NCI-H2196 (cell line): ENCODE results near the gene GALNT17.

Experiments
- DNase-seq: peaks from one replicate; lab custom pipeline; 2025; ENCODE audit not compliant: unreplicated experiment; lab: John Stamatoyannopoulos, UW

Gene GALNT17

DNA sequence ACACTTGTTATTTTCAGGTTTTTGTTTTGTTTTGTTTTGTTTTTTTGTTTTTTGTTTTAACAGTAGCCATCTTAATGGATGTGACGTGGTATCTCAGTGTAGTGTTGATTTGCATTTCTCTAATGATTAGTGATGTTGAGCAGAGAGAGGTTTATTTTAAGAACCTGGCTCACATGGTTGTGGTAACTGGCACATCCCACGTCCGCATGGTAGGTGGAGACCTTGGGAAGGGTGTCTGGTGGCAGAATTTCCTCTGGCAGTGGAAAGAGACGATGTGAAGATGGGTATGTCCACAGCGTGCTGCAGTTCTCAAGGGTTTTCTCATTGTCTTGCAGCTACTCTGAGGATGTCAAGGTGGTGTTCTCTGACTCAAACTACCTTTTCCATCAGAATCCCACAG is 252.2 kb downstream of the GALNT17 start:
- DNase-seq: no peak

DNA sequence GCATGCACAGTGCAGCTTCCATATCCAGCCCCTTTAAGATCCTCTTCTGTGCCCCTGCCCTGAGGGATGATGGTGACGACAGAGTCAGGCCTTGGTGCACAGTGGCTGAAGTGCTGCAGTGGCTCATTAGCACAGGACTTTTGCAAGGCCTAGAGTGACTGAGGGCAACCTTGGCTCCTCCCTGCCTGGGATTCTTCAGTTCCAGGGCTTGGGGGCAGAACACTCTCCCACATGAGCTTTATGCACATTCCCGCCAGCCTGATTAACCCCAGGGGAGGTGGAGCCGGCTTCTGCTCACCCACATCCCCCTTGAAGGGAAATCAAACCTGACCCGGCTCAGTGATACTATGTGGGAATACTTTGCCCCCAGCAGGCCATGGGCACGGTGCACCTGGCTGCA is 253.4 kb downstream of the GALNT17 start:
- DNase-seq: no peak

DNA sequence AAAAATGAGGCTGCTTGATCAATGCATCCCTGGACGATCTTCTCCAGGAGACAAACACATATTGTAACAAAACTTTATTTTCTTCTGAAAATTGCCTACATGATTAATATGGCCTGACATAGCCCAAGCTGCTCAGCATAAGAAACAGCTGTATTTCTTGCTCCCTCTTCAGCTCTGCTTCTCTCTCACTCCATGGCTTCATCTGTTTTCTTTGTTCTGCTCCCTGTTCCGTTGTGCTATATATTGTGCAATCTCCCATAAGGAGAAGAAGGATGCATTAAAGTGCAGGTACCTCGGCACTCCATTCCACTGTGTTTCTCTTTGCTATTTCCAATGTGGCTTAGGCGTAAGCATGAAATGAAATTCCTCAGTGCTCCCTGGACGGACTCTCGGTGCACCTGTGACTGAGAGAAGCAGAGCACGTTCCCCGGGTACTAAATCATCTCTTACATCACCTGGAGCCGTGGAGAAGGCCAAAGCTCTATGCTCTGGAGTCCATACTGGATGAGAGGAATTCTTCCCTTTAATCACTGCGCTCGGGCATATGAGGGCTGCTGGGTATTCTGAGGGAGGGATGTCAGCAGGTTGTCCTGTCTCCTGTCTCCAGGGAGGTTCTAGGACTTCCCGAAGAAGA is 254.3 kb downstream of the GALNT17 start:
- no peak for DNase-seq

DNA sequence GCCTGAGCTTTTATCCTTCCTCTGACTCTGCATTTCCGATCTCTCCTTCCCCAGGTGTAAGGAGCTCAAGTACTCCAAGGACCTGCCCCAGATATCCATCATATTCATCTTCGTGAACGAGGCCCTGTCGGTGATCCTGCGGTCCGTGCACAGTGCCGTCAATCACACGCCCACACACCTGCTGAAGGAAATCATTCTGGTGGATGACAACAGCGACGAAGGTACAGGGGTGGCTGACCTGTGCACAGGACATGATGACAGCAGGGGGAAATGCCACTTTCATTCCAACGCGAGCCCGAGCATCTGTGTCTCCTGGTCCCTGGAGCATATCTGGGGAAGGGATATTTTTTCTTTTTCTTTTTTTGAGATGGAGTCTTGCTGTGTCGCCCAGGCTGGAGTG is 256.2 kb downstream of the GALNT17 start:
- no peak for DNase-seq

DNA sequence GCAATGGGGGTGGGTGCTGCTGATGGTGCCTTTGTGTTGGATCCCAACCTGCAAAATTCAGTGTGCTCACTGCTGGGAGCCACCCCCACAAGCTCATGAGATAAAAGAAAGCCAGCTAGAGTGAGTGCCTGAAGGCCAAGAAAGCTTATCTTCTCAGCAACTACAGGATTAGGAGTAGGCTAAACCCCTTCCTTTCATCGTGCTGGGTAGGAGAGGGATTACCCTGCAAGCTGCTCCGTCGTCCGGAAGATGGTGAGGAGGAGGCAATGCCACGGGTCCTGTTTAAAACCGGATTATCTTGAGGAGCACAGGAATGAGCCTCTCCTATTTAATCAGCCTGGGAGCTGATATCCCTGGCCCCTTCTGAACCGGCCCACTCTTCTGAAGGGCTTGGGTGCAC is 258.0 kb downstream of the GALNT17 start:
- no peak for DNase-seq

DNA sequence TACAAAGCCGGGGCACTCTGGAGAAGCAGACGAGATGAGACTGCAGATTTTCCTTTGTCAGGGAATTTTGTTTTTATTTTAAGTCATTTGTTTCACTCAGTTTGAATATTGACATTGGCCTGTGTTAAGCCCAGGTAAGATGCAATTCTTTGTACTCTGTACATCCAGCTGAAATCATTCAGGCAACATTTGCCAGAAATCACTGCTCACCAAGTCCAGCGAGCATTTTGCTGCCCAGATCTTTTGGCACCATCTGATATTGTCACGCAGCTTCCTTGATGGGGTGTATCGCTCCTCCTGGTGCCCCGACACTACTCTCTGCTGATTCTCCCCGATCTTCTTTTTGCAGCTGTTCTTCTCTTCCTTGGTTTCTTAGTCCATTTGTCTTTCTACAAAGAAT is 261.7 kb downstream of the GALNT17 start:
- DNase-seq: no peak

DNA sequence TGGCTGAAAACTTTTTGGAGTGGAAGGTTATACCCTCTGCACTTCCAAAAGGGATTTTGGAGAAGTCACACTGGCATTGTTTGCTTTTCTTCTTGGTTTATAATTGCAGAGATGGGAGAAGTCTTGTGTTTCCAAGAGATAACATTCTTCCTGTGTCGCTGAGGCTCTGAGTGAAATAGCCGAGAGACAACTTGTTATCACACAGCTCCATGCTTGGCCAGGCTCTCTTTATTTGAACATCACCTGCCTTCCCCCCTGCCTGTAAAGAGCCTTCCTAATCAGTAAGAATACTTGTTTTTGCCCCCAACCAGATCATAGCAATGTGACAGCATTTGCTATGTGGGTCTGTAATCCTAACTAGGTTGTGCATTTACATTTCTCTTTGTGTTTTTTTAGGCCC is 270.7 kb downstream of the GALNT17 start:
- DNase-seq: no peak

DNA sequence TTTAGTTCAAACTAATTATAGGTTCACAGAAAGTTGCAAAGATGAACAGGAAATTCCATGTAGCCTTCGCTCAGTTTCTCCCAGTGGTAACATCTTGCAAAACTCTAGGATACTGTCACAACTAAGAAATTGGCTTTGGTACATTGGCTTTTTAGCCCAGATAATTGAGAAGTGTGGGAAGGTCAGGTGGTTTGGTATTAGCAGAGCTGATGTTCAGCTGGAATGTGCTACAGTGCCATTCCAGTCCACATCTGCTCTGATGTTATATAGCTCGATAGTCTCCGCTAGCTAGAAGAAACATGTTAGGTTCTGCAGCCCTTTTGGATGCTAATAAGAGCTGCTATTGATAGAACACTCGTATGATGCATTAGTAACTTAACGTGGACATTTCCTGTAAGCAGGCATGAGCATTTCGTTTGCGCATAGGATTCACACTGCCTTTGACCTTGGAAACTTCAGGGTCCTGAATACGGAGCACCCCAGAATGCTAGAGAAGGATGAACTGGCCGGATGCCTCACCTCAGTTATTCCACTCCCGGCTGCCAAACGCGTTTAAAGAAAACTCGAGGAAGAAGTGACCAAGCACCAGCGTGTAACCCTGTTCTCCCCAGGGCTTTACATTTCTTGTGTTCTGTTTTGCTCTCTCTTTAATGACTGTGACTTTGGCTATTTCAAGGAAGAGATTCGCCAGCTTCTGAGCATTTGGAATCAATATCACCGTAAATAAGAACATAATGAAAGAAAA is 271.4 kb downstream of the GALNT17 start:
- DNase-seq: no peak

DNA sequence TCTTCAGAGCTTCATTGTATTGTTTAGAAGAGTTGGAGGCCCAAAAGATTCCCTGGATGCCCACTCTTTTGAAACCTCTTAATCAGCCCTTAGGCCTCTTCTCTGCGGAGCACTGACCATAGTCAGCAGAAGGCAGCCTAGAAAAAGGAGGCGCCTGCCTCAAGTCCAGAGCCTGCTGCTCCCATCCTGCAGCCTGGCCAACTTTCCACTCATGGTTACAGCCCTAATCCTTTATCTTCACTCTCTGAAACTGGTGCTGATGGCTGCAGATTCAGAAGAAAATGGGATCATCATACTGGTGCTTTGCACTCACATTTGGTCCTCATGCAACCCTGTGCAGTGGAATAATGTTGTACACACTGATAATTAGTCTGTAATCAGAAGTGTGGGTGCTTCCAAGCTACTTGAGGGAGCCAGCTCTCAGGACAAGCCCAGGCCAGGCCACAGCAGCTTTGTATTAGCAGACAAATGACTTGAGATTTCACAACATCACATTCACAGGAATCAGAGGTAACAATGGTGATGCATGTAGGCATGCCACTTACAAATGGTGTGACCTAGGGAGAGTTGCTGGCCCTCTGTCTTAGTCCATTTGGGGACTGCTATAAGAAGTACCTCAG is 272.9 kb downstream of the GALNT17 start:
- no peak for DNase-seq

DNA sequence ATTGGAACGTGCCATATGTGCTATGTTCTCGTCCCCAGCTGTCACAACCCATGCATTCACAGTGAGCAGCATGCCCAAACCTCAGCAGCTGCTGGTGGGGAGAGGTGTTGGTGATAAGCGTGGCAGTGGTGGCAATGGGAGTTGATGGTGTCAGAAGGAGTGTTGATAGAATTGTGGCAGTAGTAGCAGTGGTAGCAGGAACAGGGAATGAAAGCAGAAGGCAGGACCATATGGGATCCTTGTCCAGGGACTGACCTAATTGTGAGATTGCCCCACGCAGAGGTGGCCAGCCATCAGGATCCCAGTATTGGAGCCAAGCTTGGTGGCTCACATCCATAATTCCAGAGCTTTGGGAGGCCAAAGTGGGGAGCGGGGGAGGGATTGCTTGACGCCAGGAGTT is 276.3 kb downstream of the GALNT17 start:
- no peak for DNase-seq

DNA sequence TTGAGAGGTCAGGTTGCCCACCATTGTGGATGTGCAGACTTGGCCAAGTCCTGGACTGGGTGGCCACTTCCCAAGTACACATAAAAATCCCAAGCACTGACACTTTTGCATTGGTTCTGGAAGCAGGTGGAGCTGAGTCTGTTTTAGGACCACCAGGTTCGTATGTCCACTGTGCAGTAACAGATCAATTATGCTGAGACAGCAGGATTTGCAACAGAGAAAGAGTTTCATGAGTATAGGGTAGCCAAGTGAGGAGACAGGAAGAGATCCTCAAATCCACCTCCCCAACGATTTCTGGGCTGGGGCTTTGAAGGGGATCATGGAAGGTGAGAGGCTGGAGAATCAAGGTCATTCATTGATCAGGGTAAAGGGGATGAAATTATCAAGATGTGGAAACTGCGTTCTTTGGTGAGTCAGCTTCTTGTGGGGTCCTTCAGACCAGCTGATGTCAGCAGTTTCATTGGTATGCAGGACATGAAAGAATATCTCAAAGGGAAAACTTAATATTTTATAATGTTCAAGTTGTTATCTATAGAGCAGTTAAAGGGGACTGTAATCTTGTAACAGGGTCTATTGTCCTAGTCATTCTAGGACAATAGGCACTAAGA is 277.7 kb downstream of the GALNT17 start:
- DNase-seq: no peak

DNA sequence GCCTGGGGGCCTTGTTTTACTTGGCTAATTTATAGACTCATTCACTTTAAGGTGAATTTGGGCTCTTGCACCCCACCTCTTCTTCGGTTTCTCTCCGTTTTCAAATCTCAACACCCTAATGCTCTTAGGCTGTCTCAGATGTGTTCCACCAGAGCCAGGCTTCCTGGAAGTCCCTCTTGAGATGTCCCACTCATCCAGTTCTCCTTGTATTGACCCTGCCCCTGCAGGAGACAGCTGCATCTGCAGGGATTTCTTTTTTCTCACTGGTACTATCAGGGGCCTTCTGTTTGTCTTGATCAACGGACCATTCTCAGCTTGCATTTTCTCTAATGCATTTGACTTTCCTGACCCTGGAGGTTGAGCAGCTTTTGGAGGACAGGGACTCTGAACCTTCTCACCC is 279.5 kb downstream of the GALNT17 start:
- DNase-seq: no peak

DNA sequence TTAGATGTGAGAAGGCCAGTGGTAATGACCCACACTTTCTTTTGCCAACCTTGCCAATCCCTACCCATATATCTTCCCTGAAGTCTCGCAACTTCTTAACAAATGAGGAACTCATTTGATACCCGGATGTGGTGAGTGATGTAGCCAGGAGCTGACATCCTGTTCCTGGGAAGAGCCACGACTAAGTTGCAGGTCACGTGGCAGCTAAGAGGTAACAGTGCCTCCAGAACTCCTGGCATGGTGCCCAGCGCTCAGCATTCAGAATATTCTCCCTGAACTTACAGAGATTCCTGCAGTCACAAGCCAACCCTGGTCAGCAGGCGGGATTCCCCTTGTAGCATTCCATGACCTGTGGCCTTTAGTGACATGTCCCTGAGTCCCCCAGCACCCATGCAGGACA is 282.5 kb downstream of the GALNT17 start:
- no peak for DNase-seq

DNA sequence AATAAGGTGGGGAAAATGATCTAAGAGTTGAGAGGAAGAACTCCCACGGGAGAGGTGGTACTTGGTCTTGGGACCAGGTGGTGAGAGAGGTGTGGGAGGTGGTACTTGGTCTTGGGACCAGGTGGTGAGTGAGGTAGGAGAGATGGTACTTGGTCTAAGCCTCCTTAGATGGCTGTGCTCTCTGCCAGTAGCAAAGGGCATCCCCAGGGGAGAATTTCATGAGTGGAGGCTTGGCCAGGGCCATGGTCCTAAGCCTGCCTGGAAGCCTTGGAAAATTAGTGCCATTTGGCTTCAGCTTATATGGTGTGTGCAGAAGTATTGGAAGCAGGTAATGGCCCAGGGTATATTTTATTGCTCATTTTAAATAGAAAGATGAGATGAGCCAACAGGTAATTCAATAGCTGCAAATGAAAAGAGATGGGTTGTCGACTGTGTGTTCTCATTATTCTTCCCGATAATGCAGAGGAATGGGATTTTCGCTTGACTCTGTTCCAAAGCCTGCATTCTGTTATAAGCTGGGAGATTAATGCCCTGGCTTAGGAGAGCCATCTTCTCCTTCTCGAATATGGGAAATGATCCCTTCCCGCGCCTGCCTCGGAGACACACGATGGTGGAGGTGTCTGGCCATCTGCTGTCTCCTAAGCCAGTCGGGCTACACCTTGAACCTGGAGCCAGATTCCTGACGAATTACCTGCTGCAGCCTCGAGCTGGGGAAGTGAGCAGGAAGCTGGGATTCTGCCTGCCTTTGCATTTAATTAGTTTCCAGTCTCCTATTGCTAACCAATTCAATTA is 287.8 kb downstream of the GALNT17 start:
- no peak for DNase-seq

DNA sequence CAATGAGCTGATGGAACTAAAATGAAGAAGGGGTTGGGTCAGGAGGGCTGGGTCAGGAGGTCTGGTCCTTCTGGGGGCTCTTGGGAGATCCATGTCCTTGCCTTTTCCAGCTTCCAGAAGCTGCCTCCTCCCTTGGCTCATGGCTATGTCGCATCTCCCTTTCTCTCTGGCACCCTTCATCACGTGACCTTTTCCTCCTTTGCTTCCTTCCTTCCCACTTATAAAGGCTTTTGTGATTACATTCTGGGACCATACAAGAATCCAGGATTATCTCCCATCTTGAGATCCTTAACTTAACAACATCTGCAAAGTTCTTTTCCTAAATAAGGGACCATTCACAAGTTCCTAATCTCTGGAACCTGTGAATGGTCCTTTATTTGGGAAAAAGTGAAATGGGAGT is 290.2 kb downstream of the GALNT17 start:
- no peak for DNase-seq

DNA sequence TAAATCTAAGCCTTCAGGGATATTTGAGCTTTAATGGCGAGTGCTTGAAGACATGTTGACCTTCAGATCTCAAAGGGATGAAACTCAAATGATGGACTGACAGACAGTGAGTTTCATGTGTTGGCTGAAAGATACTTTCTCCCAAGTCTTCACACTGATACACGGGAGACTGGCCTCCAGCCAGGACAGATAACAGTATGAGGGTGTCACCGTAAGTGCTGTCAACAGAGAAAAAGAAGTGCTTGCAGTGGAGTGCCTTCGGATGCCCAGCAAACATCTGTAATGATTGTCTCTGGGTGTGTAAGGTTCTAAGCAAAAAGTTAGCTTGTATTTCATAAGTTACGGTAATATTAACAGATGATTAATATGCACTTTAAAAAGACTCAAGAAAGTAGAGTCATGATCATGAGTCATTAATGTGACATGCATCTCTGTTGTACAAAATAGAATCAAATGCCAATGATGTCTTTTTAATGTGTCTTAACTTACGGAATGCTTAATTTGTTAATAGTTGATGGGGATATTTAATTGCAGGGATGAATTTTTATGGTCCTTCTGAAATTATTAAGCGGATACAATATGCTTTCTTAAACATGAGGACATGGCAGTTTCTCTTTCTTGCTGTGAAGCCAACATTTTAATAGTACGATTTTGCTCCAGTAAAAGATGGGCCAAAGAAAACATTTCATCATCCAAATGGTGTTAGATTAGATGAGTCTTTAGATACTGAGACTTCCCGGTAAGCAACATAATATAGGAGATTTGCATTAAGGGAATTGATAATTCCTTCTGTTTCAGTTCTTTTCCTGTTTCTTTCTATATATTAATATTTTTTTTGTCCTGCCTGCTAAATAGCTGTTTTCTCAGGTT is 292.5 kb downstream of the GALNT17 start:
- no peak for DNase-seq

DNA sequence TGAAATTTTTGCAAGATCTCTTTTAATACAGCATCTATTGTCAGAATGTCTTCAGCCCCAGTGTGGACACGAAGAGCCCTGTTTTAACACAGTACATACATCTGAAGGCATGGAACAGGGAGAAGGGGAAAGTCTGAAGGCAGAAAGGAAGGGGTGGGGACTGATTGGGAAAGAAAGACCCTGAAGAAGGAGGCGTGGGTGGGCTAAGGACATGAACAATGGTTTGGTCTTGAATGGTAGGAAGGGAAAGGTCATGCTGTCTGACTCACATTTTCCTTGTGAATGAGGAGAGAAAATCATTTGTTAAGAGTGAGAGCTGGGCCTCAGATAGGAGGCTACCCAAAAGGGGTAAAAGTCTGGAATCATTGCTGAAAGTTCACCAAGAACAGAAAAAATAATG is 297.1 kb downstream of the GALNT17 start:
- DNase-seq: no peak

DNA sequence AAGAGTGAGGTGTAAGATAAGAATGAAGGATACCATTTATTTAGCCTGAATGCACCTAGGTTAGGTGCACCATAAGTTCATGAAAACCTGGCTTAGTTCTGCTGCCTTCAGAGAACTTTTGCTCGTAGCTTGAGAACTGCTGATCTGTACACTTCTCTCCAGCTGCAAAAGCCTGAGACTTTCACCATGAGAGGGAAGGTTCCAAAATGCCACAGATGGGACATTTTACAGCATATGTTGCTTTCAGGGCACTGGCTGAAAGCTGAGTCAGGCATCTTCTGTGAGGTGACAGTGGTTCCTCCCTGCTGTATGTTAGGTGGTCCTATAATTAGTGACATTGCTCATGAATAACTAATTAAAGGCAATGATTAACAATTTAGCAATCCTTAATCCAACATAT is 298.3 kb downstream of the GALNT17 start:
- no peak for DNase-seq

DNA sequence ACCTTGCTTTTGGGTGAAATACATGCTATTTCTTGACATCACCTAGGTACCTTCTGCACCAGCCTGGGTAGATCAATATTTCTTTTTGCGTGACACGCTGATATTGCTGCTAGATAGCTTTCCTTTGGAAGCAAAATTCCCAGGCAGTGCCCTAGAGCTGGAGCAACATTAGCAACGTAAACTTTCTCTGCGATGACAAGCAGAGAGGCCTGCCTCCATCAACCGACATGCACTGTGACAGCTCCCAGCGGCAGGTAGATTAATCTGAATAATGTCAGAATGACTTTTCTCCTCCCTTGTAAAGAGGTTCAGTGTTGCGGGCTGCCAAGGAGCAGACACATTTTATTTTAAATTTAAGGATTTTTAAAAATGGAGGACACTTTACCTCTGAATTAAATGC is 307.4 kb downstream of the GALNT17 start:
- no peak for DNase-seq

DNA sequence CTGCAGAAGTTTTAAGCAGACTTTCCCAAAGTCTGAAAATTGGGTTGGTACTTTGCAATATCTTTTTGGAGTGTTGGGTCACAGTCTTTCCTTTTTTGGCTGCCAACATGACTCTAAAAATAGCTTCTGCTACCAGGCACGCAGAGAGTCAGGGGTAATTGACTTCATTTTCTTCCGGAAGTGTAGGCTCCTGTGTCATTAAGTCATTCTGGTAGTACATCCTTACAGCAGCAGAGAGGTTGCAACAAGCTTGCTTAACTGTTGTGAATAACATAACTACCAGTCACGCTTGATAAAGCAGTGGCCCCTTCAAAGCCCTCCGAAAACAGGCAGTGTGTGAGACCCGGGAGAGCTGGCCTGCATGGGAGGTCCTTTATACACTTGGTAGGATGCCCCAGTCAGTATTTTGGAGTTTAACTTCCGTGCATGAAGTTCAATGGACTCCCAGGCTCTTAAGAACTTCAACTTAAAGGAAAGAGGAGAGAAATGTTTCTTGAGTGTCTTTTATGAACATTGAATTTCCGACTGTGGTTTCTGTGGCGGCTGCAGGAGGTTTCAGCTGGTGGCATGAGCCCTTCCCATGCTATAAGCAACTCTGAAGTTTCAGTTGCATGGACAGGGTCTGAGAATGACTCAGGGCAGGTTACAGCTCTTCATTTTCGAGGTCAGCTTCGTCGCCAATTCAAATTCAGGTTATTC is 310.7 kb downstream of the GALNT17 start:
- no peak for DNase-seq
